Common myeloid progenitor, CD34-positive (primary cell): Measurements from ENCODE around the gene ADAM12.

Experiments
- CTCF ChIA-PET: fragments of 350-600 bp; sonication (Branson Sonifier 250); formaldehyde crosslinking; loops from one replicate; lab custom pipeline; 2021; ENCODE audit warnings: antibody characterized with exemption; lab: Charles Lee
- POLR2A ChIA-PET: fragments of 350-600 bp; sonication (Branson Sonifier 250); formaldehyde crosslinking; loops from one replicate; lab custom pipeline; 2021; ENCODE audit warnings: antibody characterized with exemption; lab: Charles Lee
- DNase-seq, 3 donors: peaks; one replicate each; pipeline versions ENCODE4 v3.0.0 to v3.0.0-alpha.2; 2013
- H3K27ac ChIP-seq, 2 experiments: 1 replicate in 1 of 2; 2 replicates in 1 of 2; pipeline ENCODE4 v1.7.0; 2013; ENCODE audit warnings: inconsistent platforms in 2 of 2, low read length in 2 of 2, mild to moderate bottlenecking in 2 of 2, low read depth in 1 of 2, moderate library complexity in 1 of 2; ENCODE audit not compliant: severe bottlenecking in 2 of 2, insufficient read depth in 1 of 2, poor library complexity in 1 of 2
- H3K27me3 ChIP-seq, 5 experiments: replicated peaks in 2 of 5; 1 replicate in 3 of 5; 2 replicates in 2 of 5; pipeline versions ENCODE4 v1.6.1 to v1.7.0; 2013; ENCODE audit warnings: low read length in 4 of 5, mild to moderate bottlenecking in 2 of 5, moderate library complexity in 2 of 5, inconsistent platforms in 1 of 5; ENCODE audit not compliant: insufficient read depth in 5 of 5, control insufficient read depth in 4 of 5
- H3K36me3 ChIP-seq, 4 experiments: 1 replicate in 2 of 4; 2 replicates in 2 of 4; pipeline versions ENCODE4 v1.6.1 to v1.7.0; 2013; ENCODE audit warnings: low read length in 3 of 4, control low read depth in 1 of 4, mild to moderate bottlenecking in 1 of 4; ENCODE audit not compliant: control insufficient read depth in 4 of 4, insufficient read depth in 4 of 4
- H3K4me1 ChIP-seq, 4 experiments: 1 replicate in 3 of 4; 2 replicates in 1 of 4; pipeline versions ENCODE4 v1.6.1 to v1.7.1; 2013; ENCODE audit warnings: low read length in 3 of 4, mild to moderate bottlenecking in 3 of 4, control low read depth in 1 of 4, inconsistent platforms in 1 of 4, moderate library complexity in 1 of 4; ENCODE audit not compliant: control insufficient read depth in 4 of 4, insufficient read depth in 4 of 4; ENCODE audit errors: control extremely low read depth in 1 of 4
- H3K4me3 ChIP-seq, 7 experiments: 1 replicate in 4 of 7; 2 replicates in 3 of 7; pipeline versions ENCODE4 v1.5.1 to v1.7.0; 2013; ENCODE audit warnings: mild to moderate bottlenecking in 7 of 7, low read length in 6 of 7, moderate library complexity in 6 of 7, inconsistent platforms in 2 of 7, low read depth in 2 of 7, control low read depth in 1 of 7; ENCODE audit not compliant: insufficient read depth in 4 of 7, control insufficient read depth in 1 of 7; ENCODE audit errors: extremely low read depth in 1 of 7
- H3K9me3 ChIP-seq, 5 experiments: 1 replicate in 4 of 5; 2 replicates in 1 of 5; pipeline versions ENCODE4 v1.6.1 to v1.7.1; 2013; ENCODE audit warnings: low read length in 4 of 5, mild to moderate bottlenecking in 2 of 5, inconsistent platforms in 1 of 5, low read depth in 1 of 5, moderate library complexity in 1 of 5; ENCODE audit not compliant: control insufficient read depth in 4 of 5, insufficient read depth in 2 of 5; ENCODE audit errors: control extremely low read depth in 1 of 5
- WGBS: methylation state at CpG from one replicate; pipeline ENCODE4 v1.1.5; 2013; ENCODE audit not compliant: insufficient coverage; 5-methylcytosine and 5-hydroxymethylcytosine counted together

The ADAM12 gene

DNA sequence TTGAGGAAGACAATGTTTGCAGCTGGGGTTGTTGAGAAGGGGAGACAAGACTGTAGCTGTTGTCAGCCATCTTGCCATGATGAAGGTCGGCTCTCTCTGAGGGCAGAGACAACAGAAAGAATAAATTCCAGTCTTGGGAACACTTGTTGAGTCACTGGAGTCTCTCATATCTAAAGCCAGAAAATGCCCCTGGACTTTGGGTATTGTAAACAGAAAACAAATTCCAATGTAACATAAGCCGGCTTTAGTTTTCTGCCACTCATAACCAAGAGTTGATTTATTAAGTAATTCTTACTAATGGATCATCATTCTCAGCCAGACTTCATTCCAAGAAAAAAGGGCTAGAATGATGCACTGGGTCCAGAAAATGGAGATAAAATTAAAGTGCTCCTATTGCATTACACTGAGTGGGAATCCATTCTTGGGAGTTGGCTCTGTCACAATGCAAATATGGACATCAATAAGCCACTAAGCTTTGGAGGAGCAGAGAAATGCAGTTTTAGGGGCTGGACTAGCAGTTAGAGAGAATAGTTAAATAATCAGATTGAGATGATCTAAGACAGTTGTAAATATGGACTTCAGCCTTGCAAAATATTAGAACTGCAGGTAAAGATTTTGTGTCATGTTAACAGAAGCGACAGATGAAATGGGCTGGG is 78.9 kb downstream of the ADAM12 start:
- WGBS = 94% methylated on average over 2 of the region's 3 CpGs

DNA sequence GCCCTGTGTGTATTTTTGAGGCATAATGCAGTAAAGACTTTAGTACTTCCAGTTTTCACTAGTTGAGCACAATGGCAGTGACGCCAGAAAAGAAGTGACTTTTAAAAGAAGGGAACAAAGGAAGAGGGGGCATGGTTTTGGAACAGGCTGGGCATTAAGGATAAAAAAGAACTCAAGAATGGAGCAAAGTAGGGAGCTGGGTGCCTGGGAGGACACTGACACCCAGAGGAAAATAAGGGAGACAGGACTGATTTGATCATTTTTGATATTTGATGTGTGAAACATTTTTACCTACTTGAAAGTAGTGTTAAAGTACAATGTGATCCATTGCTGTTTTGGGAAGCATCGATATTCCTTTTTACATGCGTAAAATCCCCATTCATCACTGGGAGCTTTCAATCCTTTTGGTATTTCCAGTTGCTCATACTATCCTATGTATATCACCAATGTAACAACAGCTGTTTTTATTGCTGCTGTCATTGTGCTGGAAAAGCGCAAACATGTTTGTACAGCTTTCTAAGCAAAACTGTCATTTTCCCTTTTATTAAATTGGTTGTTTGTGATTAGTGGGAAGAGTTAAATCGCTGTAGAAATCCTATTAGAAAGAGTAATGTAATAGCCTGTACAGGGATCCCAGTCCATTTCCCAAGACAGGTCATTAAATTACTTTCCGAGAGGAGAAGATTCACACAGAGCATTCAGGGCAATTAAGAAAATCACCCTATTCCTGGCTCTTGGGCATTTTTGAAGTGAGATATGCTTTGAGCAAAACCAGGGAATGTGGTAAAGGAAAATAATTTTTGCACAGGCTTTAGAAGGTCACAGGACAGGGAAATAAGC is 85.2 kb downstream of the ADAM12 start:
- H3K27ac ChIP-seq = no peak overlapping the region
- ChIA-PET CTCF (no interaction called here), POLR2A (no interaction called here)
- 33% methylated on average over 1 of the region's 6 CpGs for WGBS
- no peaks in the 10 kb centered on the region for H3K4me1 ChIP-seq
- peaks cover 0 to 3% (median 2%) of the 10 kb centered on the region in 5 experiments for H3K27me3 ChIP-seq
- no peaks in the 10 kb centered on the region for H3K36me3 ChIP-seq
- DNase-seq = peak in 2 of 3 donors; percentile 5 to 11
- H3K9me3 ChIP-seq = peaks cover 0 to 2% (median 0%) of the 10 kb centered on the region in 5 experiments
- H3K4me3 ChIP-seq = no peak overlapping the region

More for the DNA sequence above, 78.9 kb downstream of the ADAM12 start:
- no peak for DNase-seq
- Histone ChIP-seq H3K4me3 (no peak overlapping the region), H3K36me3 (no peaks in the 10 kb centered on the region), H3K4me1 (no peaks in the 10 kb centered on the region), H3K9me3 (no peaks in the 10 kb centered on the region), H3K27me3 (peaks cover 0 to 3% (median 0%) of the 10 kb centered on the region in 5 experiments), H3K27ac (no peak overlapping the region)
- CTCF ChIA-PET = interaction anchor here (0.7 kb wide), 1 partner anchor 13 kb away, joined by 3 read pairs; no protein-coding TSS in a partner anchor
- POLR2A ChIA-PET = interaction anchor here (0.6 kb wide), 1 partner anchor 243 kb away, joined by 3 read pairs; no protein-coding TSS in a partner anchor

DNA sequence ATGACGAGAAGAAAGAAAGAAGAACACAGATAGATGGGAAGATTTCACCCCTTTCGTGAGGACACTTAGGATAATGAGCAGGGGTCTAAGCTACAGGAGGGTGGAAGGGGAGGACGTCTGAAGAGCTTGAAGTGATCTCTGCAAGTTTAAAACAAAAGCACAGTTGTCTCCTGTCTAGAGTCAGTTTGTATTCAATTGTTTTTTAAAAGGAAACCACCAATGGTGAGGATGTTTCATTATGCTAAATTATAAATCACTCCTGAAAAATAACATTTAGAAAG is 85.9 kb downstream of the ADAM12 start:
- ChIA-PET POLR2A (no interaction called here), CTCF (no interaction called here)
- Histone ChIP-seq H3K9me3 (peaks cover 0 to 4% (median 0%) of the 10 kb centered on the region in 5 experiments), H3K27ac (no peak overlapping the region), H3K4me3 (no peak overlapping the region), H3K27me3 (peaks cover 0 to 5% (median 2%) of the 10 kb centered on the region in 5 experiments), H3K4me1 (no peaks in the 10 kb centered on the region), H3K36me3 (no peaks in the 10 kb centered on the region)
- 92% methylated on average over 3 of the region's 3 CpGs for WGBS
- DNase-seq = no peak

DNA sequence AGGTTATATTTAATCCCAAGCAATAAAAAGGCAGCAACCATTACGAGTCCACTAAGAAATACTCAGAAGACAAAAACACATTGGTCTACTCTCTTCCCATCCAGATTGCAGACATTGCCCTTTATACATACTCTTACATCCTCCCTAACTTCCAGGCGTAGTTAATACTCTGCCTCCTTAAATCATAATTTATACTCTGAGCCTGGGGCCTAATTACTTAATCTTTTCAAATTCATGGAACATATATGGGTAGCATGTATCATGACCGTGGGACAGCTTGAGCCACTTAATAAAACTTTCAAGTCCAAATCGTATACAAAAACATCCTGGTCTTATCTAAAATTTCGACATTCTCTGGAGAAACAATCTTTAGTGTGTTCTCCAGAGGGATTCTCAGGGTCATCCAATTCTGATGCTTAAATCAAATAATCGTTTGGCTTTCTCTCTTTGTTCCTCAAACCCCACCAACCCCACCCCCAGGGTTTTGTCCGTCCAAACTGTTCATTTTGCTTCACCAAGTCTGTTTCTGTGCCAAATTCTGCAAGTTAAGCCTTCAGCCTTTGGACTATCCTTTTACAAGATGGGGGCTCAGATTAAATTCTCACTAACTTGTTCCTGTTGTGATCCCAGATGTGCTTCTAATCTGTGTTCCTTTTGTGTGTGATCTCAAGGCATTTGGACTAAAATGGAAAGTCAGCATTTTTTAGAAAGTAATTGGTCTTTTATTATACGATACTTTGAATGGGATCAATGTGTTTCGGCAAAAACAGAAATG is 86.4 kb downstream of the ADAM12 start:
- H3K4me1 ChIP-seq = no peaks in the 10 kb centered on the region
- H3K9me3 ChIP-seq = peaks cover 0 to 4% (median 0%) of the 10 kb centered on the region in 5 experiments
- no peak overlapping the region for H3K4me3 ChIP-seq
- CTCF ChIA-PET = no interaction called here
- no peak overlapping the region for H3K27ac ChIP-seq
- no peak for DNase-seq
- H3K27me3 ChIP-seq = peaks cover 0 to 5% (median 2%) of the 10 kb centered on the region in 5 experiments
- POLR2A ChIA-PET = no interaction called here
- no peaks in the 10 kb centered on the region for H3K36me3 ChIP-seq
- 92% methylated on average over 8 of the region's 9 CpGs for WGBS

DNA sequence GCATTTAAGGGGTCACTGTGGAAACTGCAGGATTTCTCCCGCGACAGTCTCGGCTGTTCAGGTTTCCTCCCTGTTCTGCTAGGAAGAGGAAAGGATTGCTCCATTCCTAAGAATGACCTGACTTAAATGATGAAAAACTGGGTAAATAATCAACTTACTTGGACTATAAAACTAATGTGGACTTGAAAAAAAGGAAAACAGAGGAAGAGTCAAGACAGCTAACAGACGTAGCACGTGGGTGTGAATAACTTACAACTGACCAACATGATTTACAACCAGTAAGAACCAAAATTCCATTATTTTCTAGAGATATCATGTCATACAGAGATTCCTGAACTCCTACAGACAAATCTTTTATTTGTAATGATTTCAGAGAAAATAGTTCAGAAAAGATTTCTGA is 93.8 kb downstream of the ADAM12 start:
- Histone ChIP-seq H3K9me3 (peaks cover 0 to 4% (median 0%) of the 10 kb centered on the region in 5 experiments), H3K27ac (no peak overlapping the region), H3K4me3 (no peak overlapping the region), H3K4me1 (no peaks in the 10 kb centered on the region), H3K27me3 (peaks cover 0 to 4% (median 0%) of the 10 kb centered on the region in 5 experiments), H3K36me3 (no peaks in the 10 kb centered on the region)
- POLR2A ChIA-PET = no interaction called here
- no peak for DNase-seq
- WGBS = 100% methylated on average over 3 of the region's 5 CpGs
- CTCF ChIA-PET = no interaction called here

DNA sequence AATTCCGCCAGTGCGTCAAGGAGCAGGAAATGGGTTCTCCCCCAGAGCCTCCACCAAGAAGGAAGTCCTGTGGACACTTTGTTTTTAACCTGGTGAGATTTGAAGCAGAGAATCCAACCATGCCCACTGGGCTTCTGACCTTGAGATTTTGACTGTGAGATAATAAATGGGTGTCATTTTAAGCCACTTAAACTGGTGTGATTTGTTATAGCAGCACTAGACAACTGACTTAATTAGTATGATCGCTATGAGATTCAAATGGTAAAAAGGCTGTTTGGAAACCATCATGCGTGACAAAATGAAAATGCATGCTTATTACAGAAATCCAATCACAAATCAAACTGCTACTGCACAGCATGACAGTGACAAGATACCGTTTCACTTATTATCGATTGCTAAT is 98.0 kb downstream of the ADAM12 start:
- ChIA-PET CTCF (no interaction called here), POLR2A (no interaction called here)
- DNase-seq = no peak
- Histone ChIP-seq H3K9me3 (no peaks in the 10 kb centered on the region), H3K4me3 (no peak overlapping the region), H3K27me3 (no peaks in the 10 kb centered on the region), H3K4me1 (no peaks in the 10 kb centered on the region), H3K36me3 (no peaks in the 10 kb centered on the region), H3K27ac (no peak overlapping the region)
- WGBS = 94% methylated on average over 6 of the region's 6 CpGs
